ENCODE measurements around the gene RBM18.

RBM18 gene

GRCh38 chr9:122258886-122259415 lies 5.7 kb downstream of the RBM18 start:
- no peak for DNase-seq (ENCODE audit: low read depth)

GRCh38 chr9:122256206-122256605 lies 8.4 kb downstream of the RBM18 start:
- no peak for DNase-seq (ENCODE audit: low read depth)

GRCh38 chr9:122254761-122255160 lies 9.9 kb downstream of the RBM18 start:
- no peak for DNase-seq (ENCODE audit: low read depth)

- DNase-seq (ENCODE audit: low read depth): no peak
Measured at GRCh38 chr9:122252796-122253195, 11.8 kb downstream of the RBM18 start.

GRCh38 chr9:122251351-122251750 lies 13.3 kb downstream of the RBM18 start:
- DNase-seq (ENCODE audit: low read depth): no peak

- DNase-seq (ENCODE audit: low read depth): no peak
Measured at GRCh38 chr9:122248448-122248865, 16.2 kb downstream of the RBM18 start.

GRCh38 chr9:122246666-122247065 lies 18.0 kb downstream of the RBM18 start:
- DNase-seq (ENCODE audit: low read depth): no peak

GRCh38 chr9:122244349-122244748 lies 20.3 kb downstream of the RBM18 start:
- no peak for DNase-seq (ENCODE audit: low read depth)

- DNase-seq (ENCODE audit: low read depth): no peak
Measured at GRCh38 chr9:122239722-122240121, 24.9 kb downstream of the RBM18 start.

GRCh38 chr9:122236681-122237080 lies 28.0 kb downstream of the RBM18 start:
- DNase-seq (ENCODE audit: low read depth): no peak

GRCh38 chr9:122234022-122234748 lies 30.5 kb downstream of the RBM18 start:
- no peak for DNase-seq (ENCODE audit: low read depth)

- no peak for DNase-seq (ENCODE audit: low read depth)
Measured at GRCh38 chr9:122232796-122233306, 31.8 kb downstream of the RBM18 start.

GRCh38 chr9:122229485-122229837 lies 35.2 kb downstream of the RBM18 start:
- no peak for DNase-seq (ENCODE audit: low read depth)

GRCh38 chr9:122228568-122229484 lies 35.8 kb downstream of the RBM18 start, which contains the start of gene LHX6:
TSS of gene LHX6 (minus strand) at chr9:122228957. CDS start at chr9:122228740, 217 bp downstream.
- DNase-seq (ENCODE audit: low read depth): no peak

- no peak for DNase-seq (ENCODE audit: low read depth)
Measured at GRCh38 chr9:122228191-122228567, 36.5 kb downstream of the RBM18 start.

GRCh38 chr9:122227575-122227900 lies 37.1 kb downstream of the RBM18 start:
- DNase-seq (ENCODE audit: low read depth): no peak

- no peak for DNase-seq (ENCODE audit: low read depth)
Measured at GRCh38 chr9:122226758-122227574, 37.7 kb downstream of the RBM18 start.

- no peak for DNase-seq (ENCODE audit: low read depth)
Measured at GRCh38 chr9:122226142-122226757, 38.4 kb downstream of the RBM18 start.

- no peak for DNase-seq (ENCODE audit: low read depth)
Measured at GRCh38 chr9:122225312-122226141, 39.1 kb downstream of the RBM18 start.

- no peak for DNase-seq (ENCODE audit: low read depth)
Measured at GRCh38 chr9:122223435-122223834, 41.2 kb downstream of the RBM18 start.

- DNase-seq (ENCODE audit: low read depth): no peak
Measured at GRCh38 chr9:122222791-122223190, 41.8 kb downstream of the RBM18 start.

Data from activated T-cell treated with anti-CD3 and anti-CD28 coated beads for 48 hours (primary cell).